Sigmoid colon (tissue), 7 donors: ENCODE results near the gene EIF4G3. TPM values are rescaled to one million over a fixed set of nuclear protein-coding genes. Genes with fewer than 3 reads are reported as not detected.
A peak's percentile ranks its signal among the peaks of the same experiment; 100 is the strongest.

Source experiments
- DNase-seq: peaks from one replicate; pipeline ENCODE4 v3.0.0-alpha.2; 2019
- H3K27ac ChIP-seq, 4 donors: fragments of 200-600 bp; sonication (generic); one replicate each; pipeline ENCODE4 v1.5.1; 2016 to 2019; ENCODE audit warnings: mild to moderate bottlenecking in 1 of 4
- H3K27me3 ChIP-seq, 3 donors: fragments of 200-600 bp; sonication (generic); one replicate each; pipeline ENCODE4 v1.5.1; 2019; ENCODE audit warnings: mild to moderate bottlenecking in 1 of 3
- H3K36me3 ChIP-seq, 4 donors: fragments of 200-600 bp; sonication (generic); one replicate each; pipeline ENCODE4 v1.5.1; 2016 to 2019
- H3K4me1 ChIP-seq, 4 donors: fragments of 200-600 bp; sonication (generic); one replicate each; pipeline ENCODE4 v1.5.1; 2017 to 2019
- H3K4me3 ChIP-seq, 4 donors: fragments of 200-600 bp; sonication (generic); one replicate each; pipeline ENCODE4 v1.5.1; 2017 to 2019; ENCODE audit warnings: mild to moderate bottlenecking in 2 of 4, moderate library complexity in 1 of 4
- H3K9me3 ChIP-seq, 4 donors: fragments of 200-600 bp in 3 of 4; sonication (generic) in 3 of 4; one replicate each; pipeline versions ENCODE4 v1.5.1 to v1.6.1; 2013 to 2019
- EP300 ChIP-seq, 4 donors: sonication (generic); formaldehyde crosslinking; IDR thresholded peaks; one replicate each; pipeline ENCODE4 v1.6.1; 2017; ENCODE audit warnings: antibody characterized with exemption in 4 of 4
- POLR2A ChIP-seq, 2 donors: fragments of 450-650 bp; IDR thresholded peaks; one replicate each; pipeline ENCODE4 v1.6.1; 2016; ENCODE audit warnings: antibody characterized with exemption in 2 of 2, mild to moderate bottlenecking in 2 of 2, moderate library complexity in 2 of 2
- POLR2AphosphoS5 ChIP-seq, 4 donors: sonication (generic); formaldehyde crosslinking; IDR thresholded peaks; one replicate each; pipeline ENCODE4 v1.6.1; 2017; ENCODE audit warnings: antibody characterized with exemption in 4 of 4
- whole genome bisulfite sequencing, 2 donors: extraction: QIAGEN DNeasy Blood & Tissue Kit; methylation state at CpG; one replicate each; pipeline ENCODE4 v1.1.7; 2013; 5-methylcytosine and 5-hydroxymethylcytosine counted together
- intact Hi-C: fragments of 100-400 bp; cut with DNase I; formaldehyde crosslinking; loops from one replicate; pipeline ENCODE4 v1.15.1; 2023
- polyA plus RNA-seq, 3 donors: library from polyadenylated mRNA; stranded (reverse); fragments of 200-250 nt; gene quantifications; one replicate each; pipeline ENCODE4 v1.2.3, GENCODE V29; 2013
- total RNA-seq, 4 donors: library from RNA; depleted of rRNA; stranded (reverse); fragments of >200 nt; gene quantifications; one replicate each; pipeline ENCODE4 v1.1.0, GENCODE V29; 2016
- TF ChIP-seq, protein P1 (sequence below), 4 experiments: fragments of 450-650 bp in 3 of 4; fragments of 200-600 bp in 1 of 4; IDR thresholded peaks; one replicate each; pipeline ENCODE4 v1.5.1; 2016 to 2019; ENCODE audit warnings: antibody characterized with exemption in 4 of 4, mild to moderate bottlenecking in 3 of 4, moderate library complexity in 2 of 4
- donor health status: healthy with polysubstance abuse.
- donor health status: Bipolar disorder and iron deficiency.
- donor health status: healthy.

Gene EIF4G3
- total and polyA plus RNA-seq, 7 donors = 13.4 to 65.9 (median 33.5) TPM

DNA sequence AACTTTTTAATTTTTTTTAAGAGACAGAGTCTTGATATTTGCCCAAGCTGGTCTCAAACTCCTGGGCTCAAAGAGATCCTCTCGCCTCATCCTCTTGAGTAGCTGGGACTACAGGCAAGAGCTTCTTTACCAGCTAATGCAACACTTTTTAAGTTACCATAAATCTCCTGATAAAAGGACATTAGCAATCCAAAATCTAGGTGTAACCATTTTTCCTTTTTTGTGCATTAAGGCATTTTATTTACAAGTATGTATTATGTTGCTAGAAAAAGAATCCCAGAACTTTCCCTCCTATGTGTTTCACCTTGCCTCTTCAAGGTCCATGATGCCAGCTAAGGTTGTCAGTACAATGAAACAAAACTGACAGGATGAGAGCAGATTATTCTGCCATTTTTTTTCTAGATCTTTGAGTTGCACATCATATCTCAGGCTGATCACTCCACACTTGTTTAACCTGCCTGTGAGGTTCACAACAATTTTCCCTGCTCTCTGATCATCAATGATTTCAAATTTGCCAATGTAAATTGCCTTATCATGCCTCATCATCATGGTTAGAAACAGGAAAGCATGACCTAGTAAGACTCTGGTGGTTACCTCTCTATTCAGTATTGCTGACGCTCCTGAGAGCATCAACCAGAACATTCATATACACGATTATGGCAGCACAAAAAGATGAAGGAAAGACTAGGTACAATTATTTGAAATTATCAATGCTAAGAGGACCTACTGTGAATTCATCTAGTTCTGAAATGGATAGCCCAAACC lies 173.2 kb downstream of the EIF4G3 start:
- no peak overlapping the region for H3K27ac ChIP-seq
- no peak for TF ChIP-seq POLR2A (IDR thresholded peaks at IDR 0.05)
- TF ChIP-seq, protein P1, sequence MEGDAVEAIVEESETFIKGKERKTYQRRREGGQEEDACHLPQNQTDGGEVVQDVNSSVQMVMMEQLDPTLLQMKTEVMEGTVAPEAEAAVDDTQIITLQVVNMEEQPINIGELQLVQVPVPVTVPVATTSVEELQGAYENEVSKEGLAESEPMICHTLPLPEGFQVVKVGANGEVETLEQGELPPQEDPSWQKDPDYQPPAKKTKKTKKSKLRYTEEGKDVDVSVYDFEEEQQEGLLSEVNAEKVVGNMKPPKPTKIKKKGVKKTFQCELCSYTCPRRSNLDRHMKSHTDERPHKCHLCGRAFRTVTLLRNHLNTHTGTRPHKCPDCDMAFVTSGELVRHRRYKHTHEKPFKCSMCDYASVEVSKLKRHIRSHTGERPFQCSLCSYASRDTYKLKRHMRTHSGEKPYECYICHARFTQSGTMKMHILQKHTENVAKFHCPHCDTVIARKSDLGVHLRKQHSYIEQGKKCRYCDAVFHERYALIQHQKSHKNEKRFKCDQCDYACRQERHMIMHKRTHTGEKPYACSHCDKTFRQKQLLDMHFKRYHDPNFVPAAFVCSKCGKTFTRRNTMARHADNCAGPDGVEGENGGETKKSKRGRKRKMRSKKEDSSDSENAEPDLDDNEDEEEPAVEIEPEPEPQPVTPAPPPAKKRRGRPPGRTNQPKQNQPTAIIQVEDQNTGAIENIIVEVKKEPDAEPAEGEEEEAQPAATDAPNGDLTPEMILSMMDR (IDR thresholded peaks at IDR 0.05) = no peak
- TF ChIP-seq EP300 (IDR thresholded peaks at IDR 0.05) = no peak
- no peaks in the 10 kb centered on the region for H3K27me3 ChIP-seq
- 92 to 98% methylated on average over 3 of the region's 3 CpGs for WGBS, 2 donors
- no peak for DNase-seq
- H3K4me1 ChIP-seq = peaks cover 0 to 39% (median 24%) of the 10 kb centered on the region in 4 donors
- no peak overlapping the region for H3K4me3 ChIP-seq
- intact Hi-C loops = no loop called here
- no peaks in the 10 kb centered on the region for H3K36me3 ChIP-seq
- H3K9me3 ChIP-seq = no peaks in the 10 kb centered on the region

- intact Hi-C loops = no loop called here
- TF ChIP-seq POLR2AphosphoS5 (IDR thresholded peaks at IDR 0.05) (peak; percentile 38 to 76 (median 58)), POLR2A (IDR thresholded peaks at IDR 0.05) (no peak)
- peak overlapping the region in 3 of 4 donors; percentile 13 to 48 (median 43) for H3K27ac ChIP-seq
- 83 to 85% methylated on average over 2 of the region's 2 CpGs for WGBS, 2 donors
- H3K36me3 ChIP-seq = no peaks in the 10 kb centered on the region
- H3K27me3 ChIP-seq = no peaks in the 10 kb centered on the region
- no peak for DNase-seq
- no peaks in the 10 kb centered on the region for H3K9me3 ChIP-seq
- peaks cover 0 to 36% (median 24%) of the 10 kb centered on the region in 4 donors for H3K4me1 ChIP-seq
- H3K4me3 ChIP-seq = no peak overlapping the region
Observed at GRCh38 chr1:21001042-21001441, 175.7 kb downstream of the EIF4G3 start.

DNA sequence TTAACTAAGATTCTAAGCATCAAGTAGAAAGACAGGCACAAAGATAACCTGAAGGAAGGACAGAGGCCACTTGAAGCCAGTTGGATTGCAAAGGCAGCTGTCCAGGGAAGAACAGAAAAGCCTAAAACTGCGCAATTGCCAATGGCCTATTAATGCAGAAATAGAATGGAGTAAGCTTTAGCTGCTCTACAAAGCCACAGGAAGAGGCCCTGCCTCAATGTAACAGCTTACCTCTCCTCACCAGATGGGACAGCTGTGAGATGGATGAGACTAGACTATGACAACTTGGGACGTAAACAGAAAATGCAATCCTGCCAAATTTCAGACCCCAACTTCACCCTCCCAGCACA lies 176.5 kb downstream of the EIF4G3 start:
- no peaks in the 10 kb centered on the region for H3K36me3 ChIP-seq
- no peaks in the 10 kb centered on the region for H3K27me3 ChIP-seq
- no peak for DNase-seq
- no peaks in the 10 kb centered on the region for H3K9me3 ChIP-seq
- intact Hi-C loops = no loop called here
- H3K27ac ChIP-seq = no peak overlapping the region
- no peak for TF ChIP-seq POLR2AphosphoS5 (IDR thresholded peaks at IDR 0.05)
- TF ChIP-seq, protein P1 (IDR thresholded peaks at IDR 0.05) = no peak
- H3K4me3 ChIP-seq = no peak overlapping the region
- 86 to 94% methylated on average over 2 of the region's 2 CpGs for WGBS, 2 donors
- peaks cover 0 to 28% (median 24%) of the 10 kb centered on the region in 4 donors for H3K4me1 ChIP-seq

DNA sequence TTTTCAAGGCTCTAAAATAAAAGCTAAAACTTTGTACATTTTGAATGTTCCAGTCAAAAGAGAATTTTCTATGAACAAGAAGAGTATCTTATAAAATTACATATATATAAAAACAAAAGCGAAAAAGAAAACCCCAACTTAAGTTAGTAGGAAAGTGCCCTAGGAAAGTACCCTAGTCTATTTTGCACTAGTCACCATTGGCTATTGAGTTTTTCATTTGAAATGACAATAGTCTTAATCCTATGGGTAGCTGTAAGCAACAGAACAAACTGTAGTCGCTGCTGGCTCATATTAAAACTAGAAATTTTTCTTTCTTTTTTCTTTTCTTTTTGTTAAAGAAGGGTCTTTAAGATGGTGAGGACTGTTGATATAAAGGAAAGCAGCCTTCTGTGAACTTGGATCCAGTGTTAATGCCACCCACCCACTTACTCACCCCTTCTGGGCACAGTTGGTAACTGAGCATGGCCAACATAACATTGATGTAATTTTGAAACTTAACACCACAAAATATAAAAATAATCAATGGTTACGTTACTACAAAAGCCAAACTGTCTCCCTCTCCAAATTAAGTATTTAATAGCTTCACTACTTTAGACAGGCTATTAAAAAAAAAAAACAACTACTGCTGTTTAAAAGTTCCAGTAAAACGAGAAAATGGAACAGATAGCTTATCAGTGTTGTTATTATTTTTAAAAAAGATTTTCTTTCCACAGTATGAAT lies 177.0 kb downstream of the EIF4G3 start:
- intact Hi-C loops = no loop called here
- H3K4me1 ChIP-seq = peaks cover 0 to 28% (median 24%) of the 10 kb centered on the region in 4 donors
- H3K4me3 ChIP-seq = no peak overlapping the region
- WGBS, 2 donors = 88 to 96% methylated on average over 4 of the region's 4 CpGs
- no peaks in the 10 kb centered on the region for H3K9me3 ChIP-seq
- no peak overlapping the region for H3K27ac ChIP-seq
- no peak for DNase-seq
- TF ChIP-seq POLR2A (IDR thresholded peaks at IDR 0.05) (no peak), EP300 (IDR thresholded peaks at IDR 0.05) (no peak), POLR2AphosphoS5 (IDR thresholded peaks at IDR 0.05) (no peak)
- TF ChIP-seq, protein P1 (IDR thresholded peaks at IDR 0.05) = no peak
- H3K36me3 ChIP-seq = no peaks in the 10 kb centered on the region
- H3K27me3 ChIP-seq = no peaks in the 10 kb centered on the region

GRCh38 chr1:20998826-20999225 lies 177.9 kb downstream of the EIF4G3 start:
- TF ChIP-seq, protein P1 (IDR thresholded peaks at IDR 0.05) = no peak

More at GRCh38 chr1:20998826-20999225, 177.9 kb downstream of the EIF4G3 start:
- no peak for DNase-seq
- Histone ChIP-seq H3K27ac (no peak overlapping the region), H3K4me1 (peaks cover 0 to 28% (median 24%) of the 10 kb centered on the region in 4 donors), H3K9me3 (no peaks in the 10 kb centered on the region), H3K27me3 (no peaks in the 10 kb centered on the region), H3K36me3 (no peaks in the 10 kb centered on the region), H3K4me3 (no peak overlapping the region)
- intact Hi-C loops = no loop called here
